KMS-11 (cell line): Measurements from ENCODE around the gene PALM.

Experiments
- H2AFZ ChIP-seq: fragments of 200-600 bp; sonication (generic); 2 replicates; pipeline ENCODE4 v1.6.1; 2016; ENCODE audit warnings: antibody characterized with exemption, mixed run types, low read depth
- H3K27ac ChIP-seq: fragments of 200-600 bp; sonication (generic); 2 replicates; pipeline ENCODE4 v1.6.1; 2016; ENCODE audit warnings: mild to moderate bottlenecking, mixed run types
- H3K27me3 ChIP-seq: fragments of 200-600 bp; sonication (generic); 2 replicates; pipeline ENCODE4 v1.6.1; 2017; ENCODE audit warnings: mild to moderate bottlenecking, low read depth, mixed run types, moderate library complexity; ENCODE audit not compliant: insufficient read depth
- H3K36me3 ChIP-seq: fragments of 200-600 bp; sonication (generic); 2 replicates; pipeline ENCODE4 v1.6.1; 2017; ENCODE audit warnings: mild to moderate bottlenecking, mixed run types; ENCODE audit not compliant: insufficient read depth
- H3K4me1 ChIP-seq: fragments of 200-600 bp; sonication (generic); 2 replicates; pipeline ENCODE4 v1.6.1; 2016; ENCODE audit warnings: mild to moderate bottlenecking, low read depth, mixed run types; ENCODE audit not compliant: poor library complexity, severe bottlenecking
- H3K4me2 ChIP-seq: fragments of 200-600 bp; sonication (generic); 2 replicates; pipeline ENCODE4 v1.7.0; 2016; ENCODE audit warnings: mild to moderate bottlenecking, mixed run types
- H3K4me3 ChIP-seq: fragments of 200-600 bp; sonication (generic); IDR thresholded peaks from 2 replicates; pipeline ENCODE4 v1.6.1; 2017; ENCODE audit warnings: low read depth, low read length, mixed read lengths; ENCODE audit not compliant: insufficient read depth
- H3K79me2 ChIP-seq: fragments of 200-600 bp; sonication (generic); 2 replicates; pipeline ENCODE4 v1.6.1; 2016; ENCODE audit warnings: low read depth, mixed run types; ENCODE audit not compliant: insufficient read depth
- H3K9ac ChIP-seq: fragments of 200-600 bp; sonication (generic); 2 replicates; pipeline ENCODE4 v1.6.1; 2016; ENCODE audit warnings: mild to moderate bottlenecking, mixed run types
- H4K20me1 ChIP-seq: fragments of 200-600 bp; sonication (generic); 2 replicates; pipeline ENCODE4 v1.6.1; 2016; ENCODE audit warnings: mild to moderate bottlenecking, mixed run types; ENCODE audit not compliant: insufficient read depth
- TF ChIP-seq, protein P1 (sequence below): fragments of 200-600 bp; sonication (generic); conservative IDR thresholded peaks from 2 replicates; pipeline ENCODE4 v1.6.1; 2017; ENCODE audit warnings: low read depth, mild to moderate bottlenecking, antibody characterized with exemption, low read length, moderate library complexity, mixed read lengths

The PALM gene

DNA sequence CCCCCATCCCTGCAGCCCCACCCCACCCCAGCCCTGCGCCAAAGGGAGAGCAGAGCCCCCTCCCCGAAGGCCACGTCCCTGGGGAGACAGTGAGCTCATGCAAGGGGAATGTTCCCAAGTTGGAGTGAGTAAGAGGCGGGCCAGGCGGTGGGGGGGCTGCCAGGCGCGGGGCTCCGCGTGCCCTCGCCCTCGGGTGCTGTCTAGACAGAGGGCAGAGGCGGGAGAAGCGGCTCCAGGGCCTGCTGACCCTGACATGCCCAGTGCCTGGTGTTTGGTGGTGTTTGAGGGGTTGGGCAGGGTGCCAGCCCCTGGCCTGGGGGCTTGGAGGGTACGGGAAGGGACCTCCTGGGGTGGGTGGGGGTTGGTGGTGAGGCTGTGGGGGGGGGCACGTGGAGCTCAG, 31.5 kb upstream of the PALM start:
- Histone ChIP-seq H2AFZ (no peak overlapping the region), H3K9ac (no peak overlapping the region), H3K79me2 (no peaks in the 10 kb centered on the region), H3K36me3 (no peaks in the 10 kb centered on the region), H4K20me1 (no peaks in the 10 kb centered on the region), H3K4me1 (peaks cover 10% of the 10 kb centered on the region), H3K27ac (no peak overlapping the region), H3K4me3 (no peak overlapping the region), H3K27me3 (peaks cover 49% of the 10 kb centered on the region), H3K4me2 (no peak overlapping the region)
- TF ChIP-seq, protein P1, sequence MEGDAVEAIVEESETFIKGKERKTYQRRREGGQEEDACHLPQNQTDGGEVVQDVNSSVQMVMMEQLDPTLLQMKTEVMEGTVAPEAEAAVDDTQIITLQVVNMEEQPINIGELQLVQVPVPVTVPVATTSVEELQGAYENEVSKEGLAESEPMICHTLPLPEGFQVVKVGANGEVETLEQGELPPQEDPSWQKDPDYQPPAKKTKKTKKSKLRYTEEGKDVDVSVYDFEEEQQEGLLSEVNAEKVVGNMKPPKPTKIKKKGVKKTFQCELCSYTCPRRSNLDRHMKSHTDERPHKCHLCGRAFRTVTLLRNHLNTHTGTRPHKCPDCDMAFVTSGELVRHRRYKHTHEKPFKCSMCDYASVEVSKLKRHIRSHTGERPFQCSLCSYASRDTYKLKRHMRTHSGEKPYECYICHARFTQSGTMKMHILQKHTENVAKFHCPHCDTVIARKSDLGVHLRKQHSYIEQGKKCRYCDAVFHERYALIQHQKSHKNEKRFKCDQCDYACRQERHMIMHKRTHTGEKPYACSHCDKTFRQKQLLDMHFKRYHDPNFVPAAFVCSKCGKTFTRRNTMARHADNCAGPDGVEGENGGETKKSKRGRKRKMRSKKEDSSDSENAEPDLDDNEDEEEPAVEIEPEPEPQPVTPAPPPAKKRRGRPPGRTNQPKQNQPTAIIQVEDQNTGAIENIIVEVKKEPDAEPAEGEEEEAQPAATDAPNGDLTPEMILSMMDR = no peak

GRCh38 chr19:677601-678436, 30.9 kb upstream of the PALM start:
- Histone ChIP-seq H3K4me2 (peak overlapping the region; percentile 29; the same call in 1 of the 2 replicates), H3K27ac (no peak overlapping the region)

DNA sequence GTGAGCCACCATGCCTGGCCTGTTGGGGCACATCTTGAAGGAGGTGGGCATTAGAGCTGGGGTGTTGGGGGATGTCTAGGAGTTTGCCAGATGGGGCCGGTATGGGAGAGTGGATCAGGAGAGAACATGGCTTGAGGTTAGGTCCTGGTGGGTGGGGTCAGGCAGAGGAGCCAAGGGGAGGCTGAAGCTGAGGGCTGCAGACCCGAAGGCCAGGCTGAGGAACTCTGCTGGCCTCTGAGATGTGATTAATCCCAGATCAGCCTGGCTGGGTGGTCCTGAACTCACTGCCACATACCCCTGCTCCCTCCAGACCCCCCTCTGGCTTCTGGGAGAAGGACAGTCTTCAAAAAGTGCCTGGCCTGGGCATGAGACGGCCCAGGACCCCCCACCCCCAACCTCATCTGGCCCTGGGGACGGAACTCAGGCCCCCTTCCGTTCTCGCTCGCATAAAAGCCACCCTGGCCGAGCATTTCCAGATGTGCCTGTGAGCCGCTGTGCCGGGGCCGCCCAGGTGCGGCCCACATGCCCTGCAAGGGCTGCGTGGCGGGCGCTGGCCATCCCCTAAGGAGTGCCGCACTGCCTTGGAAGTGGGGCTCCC, 29.8 kb upstream of the PALM start:
- Histone ChIP-seq H3K4me3 (no peak overlapping the region), H3K4me1 (peaks cover 10% of the 10 kb centered on the region), H2AFZ (no peak overlapping the region), H4K20me1 (no peaks in the 10 kb centered on the region), H3K27ac (no peak overlapping the region), H3K36me3 (no peaks in the 10 kb centered on the region), H3K4me2 (peak overlapping the region; percentile 66; the same call in 1 of the 2 replicates), H3K27me3 (peaks cover 35% of the 10 kb centered on the region), H3K79me2 (no peaks in the 10 kb centered on the region), H3K9ac (no peak overlapping the region)
- TF ChIP-seq, protein P1 = no peak

More at GRCh38 chr19:677601-678436, 30.9 kb upstream of the PALM start:
- TF ChIP-seq, protein P1 = no peak
- H4K20me1 ChIP-seq = no peaks in the 10 kb centered on the region
- H3K79me2 ChIP-seq = no peaks in the 10 kb centered on the region
- H3K9ac ChIP-seq = no peak overlapping the region
- peaks cover 43% of the 10 kb centered on the region for H3K27me3 ChIP-seq
- H3K4me3 ChIP-seq = no peak overlapping the region
- H3K4me1 ChIP-seq = peaks cover 10% of the 10 kb centered on the region
- H3K36me3 ChIP-seq = no peaks in the 10 kb centered on the region
- no peak overlapping the region for H2AFZ ChIP-seq

GRCh38 chr19:679418-680286, 29.1 kb upstream of the PALM start:
- Histone ChIP-seq H2AFZ (peak overlapping the region; percentile 49; the same call in 1 of the 2 replicates), H3K27ac (peak overlapping the region; percentile 63), H3K36me3 (no peaks in the 10 kb centered on the region), H3K79me2 (no peaks in the 10 kb centered on the region), H4K20me1 (no peaks in the 10 kb centered on the region), H3K4me3 (no peak overlapping the region), H3K9ac (peak overlapping the region; percentile 78), H3K4me2 (peak overlapping the region; percentile 66; the same call in 1 of the 2 replicates), H3K27me3 (peaks cover 28% of the 10 kb centered on the region), H3K4me1 (peaks cover 10% of the 10 kb centered on the region)
- TF ChIP-seq, protein P1 = no peak
